GM18909 (cell line): Measurements from ENCODE around the gene FANCE.
"Not testable (repeated sequence)": the region's sequence is repeated elsewhere in the genome, so short reads cannot be mapped to it uniquely, and the experiment has no call there.

Experiments used
- ATAC-seq: cut with Tn5 transposase; IDR thresholded peaks from one replicate; pipeline ENCODE4 v1.9.1; 2021; ENCODE audit warnings: mild to moderate bottlenecking; ENCODE audit not compliant: unreplicated experiment, poor library complexity

FANCE gene

DNA sequence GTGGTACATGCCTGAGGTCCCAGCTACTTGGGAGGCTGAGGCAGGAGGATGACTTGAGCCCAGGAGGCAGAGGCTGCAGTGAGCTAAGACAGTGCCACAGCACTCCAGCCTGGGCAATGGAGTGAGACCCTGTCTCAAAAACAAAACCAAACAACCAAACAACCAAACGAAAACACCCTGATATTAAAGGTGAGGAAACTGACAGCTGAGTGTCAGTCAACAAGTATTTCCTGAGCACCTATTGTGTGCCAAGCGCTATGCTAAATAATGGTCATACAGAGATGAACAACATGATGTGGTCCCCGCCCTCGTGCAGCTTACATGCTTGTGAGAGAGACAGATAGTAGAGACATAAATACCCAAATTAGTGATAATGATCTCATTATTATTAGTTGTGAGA, 62.4 kb downstream of the FANCE start:
- ATAC-seq, result no peak

- not testable (repeated sequence) for ATAC-seq
Measured at GRCh38 chr6:35515939-35516338, 63.8 kb downstream of the FANCE start.
